HepG2 (cell line): ENCODE results near the gene MLX. TPM values are rescaled to one million over a fixed set of nuclear protein-coding genes. Genes with fewer than 3 reads are reported as not detected.

Source experiments
- ATAC-seq: fragments of 200-7000 bp; cut with Tn5 transposase; 3 replicates; pipeline ENCODE4 v1.9.1; 2020; ENCODE audit warnings: mild to moderate bottlenecking, moderate library complexity
- BruUV-seq: library from RNA; stranded (reverse); fragments of 400-500 nt; replicated peaks from 2 replicates; lab custom pipeline; 2021; lab: Mats Ljungman, UMichigan
- CTCF ChIA-PET: fragments of 300-600 bp; formaldehyde crosslinking; extraction: SDS; loops from one replicate; lab custom pipeline; 2021; ENCODE audit warnings: low total read pairs, inconsistent platforms, low intra/inter-chr PET ratio; lab: Yijun Ruan, JAX
- POLR2A ChIA-PET: fragments of 350-600 bp; sonication (Branson Sonifier 250); formaldehyde crosslinking; loops from one replicate; lab custom pipeline; 2020; ENCODE audit warnings: antibody characterized with exemption, inconsistent platforms; lab: Yijun Ruan, JAX
- DNase-seq: peaks from one replicate; pipeline ENCODE4 v3.0.0-alpha.2; 2015; ENCODE audit warnings: low spot score
- FAIRE-seq: peaks from 3 replicates; lab custom pipeline; 2011; peaks lifted over from hg19 to GRCh38; lab: Jason Lieb, UNC
- H2AFZ ChIP-seq: one replicate; pipeline ENCODE4 v1.6.1; 2011; ENCODE audit warnings: low read length, inconsistent platforms
- H3K27ac ChIP-seq: fragments of 300-600 bp; 3 replicates; pipeline ENCODE4 v1.8.0; 2011; ENCODE audit warnings: mixed run types, mild to moderate bottlenecking, mixed read lengths, low read length, inconsistent platforms; ENCODE audit not compliant: insufficient read depth; ENCODE audit errors: extremely low read length
- H3K27me3 ChIP-seq, 2 experiments: fragments of 200-600 bp in 1 of 2; 2 replicates in 1 of 2; 3 replicates in 1 of 2; pipeline versions ENCODE4 v1.6.0 to v1.8.0; 2011; ENCODE audit warnings: low read length in 2 of 2, mild to moderate bottlenecking in 2 of 2, moderate library complexity in 2 of 2, inconsistent platforms in 1 of 2; ENCODE audit not compliant: insufficient read depth in 2 of 2, control insufficient read depth in 1 of 2
- H3K36me3 ChIP-seq, 2 experiments: fragments of 200-600 bp in 1 of 2; replicated peaks in 1 of 2; 2 replicates in 1 of 2; 3 replicates in 1 of 2; pipeline versions ENCODE4 v1.5.1 to v1.8.0; 2011; ENCODE audit warnings: low read length in 2 of 2, inconsistent platforms in 1 of 2; ENCODE audit not compliant: insufficient read depth in 2 of 2, control insufficient read depth in 1 of 2
- H3K4me1 ChIP-seq: 2 replicates; pipeline ENCODE4 v1.5.1; 2012; ENCODE audit warnings: low read length, inconsistent platforms; ENCODE audit not compliant: insufficient read depth
- H3K4me2 ChIP-seq: 2 replicates; pipeline ENCODE4 v1.6.0; 2011; ENCODE audit warnings: low read depth, low read length, inconsistent platforms
- H3K4me3 ChIP-seq, 3 experiments: fragments of 200-600 bp in 1 of 3; sonication (generic), shearing (Covaris generic) in 1 of 3; replicated peaks in 1 of 3; 2 replicates each; pipeline ENCODE4 v1.5.1; 2011 to 2016; ENCODE audit warnings: low read length in 3 of 3, inconsistent platforms in 2 of 3, low read depth in 2 of 3, mild to moderate bottlenecking in 2 of 3, control low read depth in 1 of 3, mixed read lengths in 1 of 3; ENCODE audit not compliant: insufficient read depth in 1 of 3
- H3K79me2 ChIP-seq: one replicate; pipeline ENCODE4 v1.6.1; 2011; ENCODE audit warnings: low read length, inconsistent platforms; ENCODE audit not compliant: insufficient read depth
- H3K9ac ChIP-seq: 2 replicates; pipeline ENCODE4 v1.6.0; 2011; ENCODE audit warnings: mild to moderate bottlenecking, low read depth, low read length, inconsistent platforms; ENCODE audit not compliant: insufficient read depth
- H3K9me3 ChIP-seq: 2 replicates; pipeline ENCODE4 v1.5.1; 2012; ENCODE audit warnings: mild to moderate bottlenecking, low read length
- H4K20me1 ChIP-seq: 2 replicates; pipeline ENCODE4 v1.6.0; 2011; ENCODE audit warnings: inconsistent platforms, mild to moderate bottlenecking, low read length, moderate library complexity; ENCODE audit not compliant: insufficient read depth
- CC2D1A ChIP-seq: sonication (generic); formaldehyde crosslinking; IDR thresholded peaks from 2 replicates; pipeline ENCODE4 v1.8.1; 2023; ENCODE audit warnings: mild to moderate bottlenecking, missing genetic modification reagents
- CCDC6 ChIP-seq: sonication (generic); formaldehyde crosslinking; IDR thresholded peaks from 2 replicates; pipeline ENCODE4 v1.8.1; 2022; ENCODE audit warnings: mild to moderate bottlenecking, missing genetic modification reagents, moderate library complexity
- FOSL1 ChIP-seq: sonication (generic); formaldehyde crosslinking; IDR thresholded peaks from 2 replicates; pipeline ENCODE4 v1.9.0; 2021; ENCODE audit warnings: missing genetic modification reagents, borderline replicate concordance
- HDAC6 ChIP-seq: fragments of 200-600 bp; sonication (generic); IDR thresholded peaks from 2 replicates; pipeline ENCODE4 v1.7.0; 2017; ENCODE audit warnings: mild to moderate bottlenecking, antibody characterized with exemption, low read length, low read depth
- IRX3 ChIP-seq: sonication (generic); formaldehyde crosslinking; IDR thresholded peaks from 2 replicates; pipeline ENCODE4 v1.8.1; 2023; ENCODE audit warnings: mild to moderate bottlenecking, low read depth, missing genetic modification reagents, borderline replicate concordance
- NCOA5 ChIP-seq: sonication (generic); formaldehyde crosslinking; IDR thresholded peaks from 2 replicates; pipeline ENCODE4 v1.4.0; 2020; ENCODE audit warnings: missing genetic modification reagents
- PITX1 ChIP-seq: sonication (generic); formaldehyde crosslinking; IDR thresholded peaks from 2 replicates; pipeline ENCODE4 v1.5.1; 2020; ENCODE audit warnings: mild to moderate bottlenecking, missing genetic modification reagents
- SNAI1 ChIP-seq: sonication (generic); formaldehyde crosslinking; IDR thresholded peaks from 2 replicates; pipeline ENCODE4 v1.5.0; 2020; ENCODE audit warnings: mild to moderate bottlenecking, missing genetic modification reagents, borderline replicate concordance
- TCF7 ChIP-seq: sonication (generic); IDR thresholded peaks from 2 replicates; pipeline ENCODE4 v1.6.1; 2016; ENCODE audit warnings: antibody characterized with exemption, low read depth
- ZNF205 ChIP-seq: IDR thresholded peaks from 2 replicates; pipeline ENCODE4 v1.6.1; 2018; ENCODE audit warnings: missing biosample characterization, missing genetic modification reagents
- ZNF460 ChIP-seq: sonication (generic); formaldehyde crosslinking; IDR thresholded peaks from 2 replicates; pipeline ENCODE4 v1.5.1; 2020; ENCODE audit warnings: missing genetic modification reagents, mild to moderate bottlenecking, borderline replicate concordance
- ZNF484 ChIP-seq: sonication (generic); formaldehyde crosslinking; IDR thresholded peaks from 2 replicates; pipeline ENCODE4 v1.5.1; 2020; ENCODE audit warnings: mild to moderate bottlenecking, low read depth, missing genetic modification reagents, borderline replicate concordance
- ZNF891 ChIP-seq: sonication (generic); formaldehyde crosslinking; IDR thresholded peaks from 2 replicates; pipeline ENCODE4 v1.5.0; 2020; ENCODE audit warnings: mild to moderate bottlenecking, missing genetic modification reagents
- WGBS: methylation state at CpG from one replicate; pipeline ENCODE4 v1.1.6; 2017; ENCODE audit warnings: low lambda C conversion rate; 5-methylcytosine and 5-hydroxymethylcytosine counted together
- in situ Hi-C: cut with HindIII; loops from 2 replicates; pipeline ENCODE4 v1.10.0; 2017; ENCODE audit warnings: low pct_unique_long_range_greater_than_20kb; ENCODE audit not compliant: extremely low pct_ligation_motif_present
- intact Hi-C: fragments of 100-400 bp; cut with micrococcal nuclease; formaldehyde crosslinking; loops from one replicate; pipeline ENCODE4 v1.10.0; 2022; ENCODE audit not compliant: unreplicated experiment
- polyA plus RNA-seq, 8 experiments: library from polyadenylated mRNA; depleted of rRNA in 3 of 8; stranded (reverse) in 7 of 8; unstranded in 1 of 8; fragments of >200 nt; fragmentation: Illumina TruSeq in 4 of 8; extraction: Trizol in 4 of 8; gene quantifications; 2 replicates each; pipeline versions ENCODE4 v1.2.1 to v1.2.3, GENCODE V29; 2011 to 2016; ENCODE audit warnings: low read depth in 4 of 8, missing spikeins in 1 of 8, mixed read lengths in 1 of 8; ENCODE audit not compliant: insufficient read depth in 1 of 8
- total RNA-seq, 5 experiments: library from RNA; depleted of rRNA; stranded (reverse); fragments of >200 nt; fragmentation: Illumina TruSeq; extraction: Trizol; gene quantifications; 2 replicates each; pipeline ENCODE4 v1.2.3, GENCODE V29; 2016; ENCODE audit warnings: low read depth in 1 of 5
- TF ChIP-seq, protein P1 (sequence below): fragments of 450-650 bp; IDR thresholded peaks from 2 replicates; pipeline ENCODE4 v1.6.1; 2016
- TF ChIP-seq, protein P2 (sequence below): IDR thresholded peaks from 2 replicates; pipeline ENCODE4 v1.6.1; 2012; ENCODE audit warnings: low read length, improper control_type of control experiment
- TF ChIP-seq, protein P3 (sequence below): sonication (generic); formaldehyde crosslinking; IDR thresholded peaks from 2 replicates; pipeline ENCODE4 v1.4.0; 2020; ENCODE audit warnings: missing genetic modification reagents, mild to moderate bottlenecking, borderline replicate concordance

MLX gene
- total and polyA plus RNA-seq, 2 of the 13 experiments (the other 11 are each of a cell fraction or from before 2014, with no cell fraction given), result 38.9 to 74.4 TPM

DNA sequence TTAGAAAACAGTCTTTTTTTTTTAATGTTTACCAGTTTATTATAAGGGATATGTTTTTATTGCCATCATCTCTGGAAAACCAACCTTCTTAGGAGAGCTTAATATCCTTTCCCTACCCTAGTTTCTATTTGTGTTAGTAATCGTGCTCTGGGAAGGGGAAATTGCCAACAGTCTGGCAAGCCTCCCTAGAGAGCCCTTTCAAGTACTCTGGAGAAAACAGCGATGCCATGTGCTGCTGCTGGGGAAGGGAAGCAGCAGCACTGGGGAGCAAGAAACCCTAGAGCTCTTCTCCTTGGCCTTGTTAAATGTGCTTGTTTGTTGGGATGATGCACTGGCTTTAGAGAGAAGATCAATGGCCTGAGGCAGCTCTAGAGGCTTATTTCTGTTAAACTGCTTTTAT is 32.0 kb downstream of the MLX start (continued):
- TF ChIP-seq, protein P1, sequence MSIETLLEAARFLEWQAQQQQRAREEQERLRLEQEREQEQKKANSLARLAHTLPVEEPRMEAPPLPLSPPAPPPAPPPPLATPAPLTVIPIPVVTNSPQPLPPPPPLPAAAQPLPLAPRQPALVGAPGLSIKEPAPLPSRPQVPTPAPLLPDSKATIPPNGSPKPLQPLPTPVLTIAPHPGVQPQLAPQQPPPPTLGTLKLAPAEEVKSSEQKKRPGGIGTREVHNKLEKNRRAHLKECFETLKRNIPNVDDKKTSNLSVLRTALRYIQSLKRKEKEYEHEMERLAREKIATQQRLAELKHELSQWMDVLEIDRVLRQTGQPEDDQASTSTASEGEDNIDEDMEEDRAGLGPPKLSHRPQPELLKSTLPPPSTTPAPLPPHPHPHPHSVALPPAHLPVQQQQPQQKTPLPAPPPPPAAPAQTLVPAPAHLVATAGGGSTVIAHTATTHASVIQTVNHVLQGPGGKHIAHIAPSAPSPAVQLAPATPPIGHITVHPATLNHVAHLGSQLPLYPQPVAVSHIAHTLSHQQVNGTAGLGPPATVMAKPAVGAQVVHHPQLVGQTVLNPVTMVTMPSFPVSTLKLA, result no peak
- TF ChIP-seq, protein P2, sequence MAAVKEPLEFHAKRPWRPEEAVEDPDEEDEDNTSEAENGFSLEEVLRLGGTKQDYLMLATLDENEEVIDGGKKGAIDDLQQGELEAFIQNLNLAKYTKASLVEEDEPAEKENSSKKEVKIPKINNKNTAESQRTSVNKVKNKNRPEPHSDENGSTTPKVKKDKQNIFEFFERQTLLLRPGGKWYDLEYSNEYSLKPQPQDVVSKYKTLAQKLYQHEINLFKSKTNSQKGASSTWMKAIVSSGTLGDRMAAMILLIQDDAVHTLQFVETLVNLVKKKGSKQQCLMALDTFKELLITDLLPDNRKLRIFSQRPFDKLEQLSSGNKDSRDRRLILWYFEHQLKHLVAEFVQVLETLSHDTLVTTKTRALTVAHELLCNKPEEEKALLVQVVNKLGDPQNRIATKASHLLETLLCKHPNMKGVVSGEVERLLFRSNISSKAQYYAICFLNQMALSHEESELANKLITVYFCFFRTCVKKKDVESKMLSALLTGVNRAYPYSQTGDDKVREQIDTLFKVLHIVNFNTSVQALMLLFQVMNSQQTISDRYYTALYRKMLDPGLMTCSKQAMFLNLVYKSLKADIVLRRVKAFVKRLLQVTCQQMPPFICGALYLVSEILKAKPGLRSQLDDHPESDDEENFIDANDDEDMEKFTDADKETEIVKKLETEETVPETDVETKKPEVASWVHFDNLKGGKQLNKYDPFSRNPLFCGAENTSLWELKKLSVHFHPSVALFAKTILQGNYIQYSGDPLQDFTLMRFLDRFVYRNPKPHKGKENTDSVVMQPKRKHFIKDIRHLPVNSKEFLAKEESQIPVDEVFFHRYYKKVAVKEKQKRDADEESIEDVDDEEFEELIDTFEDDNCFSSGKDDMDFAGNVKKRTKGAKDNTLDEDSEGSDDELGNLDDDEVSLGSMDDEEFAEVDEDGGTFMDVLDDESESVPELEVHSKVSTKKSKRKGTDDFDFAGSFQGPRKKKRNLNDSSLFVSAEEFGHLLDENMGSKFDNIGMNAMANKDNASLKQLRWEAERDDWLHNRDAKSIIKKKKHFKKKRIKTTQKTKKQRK, result no peak
- no peak for TF ChIP-seq SNAI1 (CRISPR knock-in tag)
- TF ChIP-seq ZNF484 (CRISPR knock-in tag), result no peak

DNA sequence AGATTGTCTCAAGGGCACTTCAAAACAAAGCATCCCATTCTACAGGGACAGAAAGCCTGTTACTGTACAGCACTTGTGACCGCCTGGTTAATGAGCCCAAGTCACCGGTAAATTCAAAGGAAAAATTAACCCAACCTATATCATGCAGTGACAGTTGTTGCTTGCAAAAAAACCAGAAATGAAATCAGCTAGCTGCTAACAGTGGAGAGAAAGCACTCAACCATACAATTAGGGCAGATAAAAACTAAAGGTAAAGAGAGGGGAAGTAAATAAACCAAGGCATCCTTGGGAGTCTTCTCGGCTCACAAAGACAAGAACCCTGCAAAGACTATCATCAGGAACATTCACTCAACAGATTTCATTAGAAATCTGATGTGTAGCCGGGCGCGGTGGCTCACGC is 36.4 kb downstream of the MLX start:
- Histone ChIP-seq H3K27me3 (no peaks in the 10 kb centered on the region; a peak in 1 of 5 replicates), H4K20me1 (peaks cover 12% of the 10 kb centered on the region; the same call in 1 of the 2 replicates), H3K27ac (no peak overlapping the region), H3K4me3 (no peak overlapping the region), H3K4me2 (no peak overlapping the region), H3K36me3 (peaks cover 9 to 17% of the 10 kb centered on the region in 2 experiments; a peak in 2 of 5 replicates), H3K79me2 (peaks cover 81% of the 10 kb centered on the region), H3K9me3 (no peaks in the 10 kb centered on the region), H2AFZ (no peak overlapping the region), H3K9ac (no peak overlapping the region), H3K4me1 (peaks cover 42% of the 10 kb centered on the region)
- TF ChIP-seq IRX3 (CRISPR knock-in tag) (no peak), CCDC6 (CRISPR knock-in tag) (no peak), HDAC6 (no peak), ZNF460 (CRISPR knock-in tag) (no peak), PITX1 (CRISPR knock-in tag) (no peak), CC2D1A (no peak), ZNF205 (CRISPR knock-in tag) (no peak), ZNF891 (CRISPR knock-in tag) (no peak), NCOA5 (CRISPR knock-in tag) (no peak), TCF7 (no peak), FOSL1 (no peak)
- TF ChIP-seq, protein P3, sequence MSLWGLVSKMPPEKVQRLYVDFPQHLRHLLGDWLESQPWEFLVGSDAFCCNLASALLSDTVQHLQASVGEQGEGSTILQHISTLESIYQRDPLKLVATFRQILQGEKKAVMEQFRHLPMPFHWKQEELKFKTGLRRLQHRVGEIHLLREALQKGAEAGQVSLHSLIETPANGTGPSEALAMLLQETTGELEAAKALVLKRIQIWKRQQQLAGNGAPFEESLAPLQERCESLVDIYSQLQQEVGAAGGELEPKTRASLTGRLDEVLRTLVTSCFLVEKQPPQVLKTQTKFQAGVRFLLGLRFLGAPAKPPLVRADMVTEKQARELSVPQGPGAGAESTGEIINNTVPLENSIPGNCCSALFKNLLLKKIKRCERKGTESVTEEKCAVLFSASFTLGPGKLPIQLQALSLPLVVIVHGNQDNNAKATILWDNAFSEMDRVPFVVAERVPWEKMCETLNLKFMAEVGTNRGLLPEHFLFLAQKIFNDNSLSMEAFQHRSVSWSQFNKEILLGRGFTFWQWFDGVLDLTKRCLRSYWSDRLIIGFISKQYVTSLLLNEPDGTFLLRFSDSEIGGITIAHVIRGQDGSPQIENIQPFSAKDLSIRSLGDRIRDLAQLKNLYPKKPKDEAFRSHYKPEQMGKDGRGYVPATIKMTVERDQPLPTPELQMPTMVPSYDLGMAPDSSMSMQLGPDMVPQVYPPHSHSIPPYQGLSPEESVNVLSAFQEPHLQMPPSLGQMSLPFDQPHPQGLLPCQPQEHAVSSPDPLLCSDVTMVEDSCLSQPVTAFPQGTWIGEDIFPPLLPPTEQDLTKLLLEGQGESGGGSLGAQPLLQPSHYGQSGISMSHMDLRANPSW (CRISPR knock-in tag), result no peak
- 96% methylated on average over 7 of the region's 7 CpGs for WGBS
- FAIRE-seq (no peak), DNase-seq (no peak), ATAC-seq (no peak)
- in situ Hi-C loops, result no loop called here
- no TSS peak for BruUV-seq
- POLR2A ChIA-PET, result no interaction called here
- intact Hi-C loops, result no loop called here
- CTCF ChIA-PET, result no interaction called here
